Astrocyte of the cerebellum (primary cell): ENCODE measurements around the gene CLTCL1.
"Not testable (repeated sequence)": the region's sequence is repeated elsewhere in the genome, so short reads cannot be mapped to it uniquely, and the experiment has no call there.

Source experiments
- DNase-seq: peaks from one replicate; pipeline ENCODE4 v3.0.0-alpha.2; 2011; ENCODE audit warnings: low read depth
- H3K4me3 ChIP-seq: 2 replicates; pipeline ENCODE4 v1.5.1; 2011; ENCODE audit warnings: mild to moderate bottlenecking, low read depth, low read length, moderate library complexity
- CTCF ChIP-seq: IDR thresholded peaks from 2 replicates; pipeline ENCODE4 v1.5.1; 2012; ENCODE audit warnings: low read length, low read depth, moderate library complexity, mild to moderate bottlenecking; ENCODE audit errors: missing control alignments
- in situ Hi-C: cut with HindIII; loops from 2 replicates; pipeline ENCODE4 v1.10.0; 2017; ENCODE audit warnings: low sequenced_read_pairs

The CLTCL1 gene

GRCh38 chr22:19266547-19267086, 24.9 kb downstream of the CLTCL1 start:
- in situ Hi-C loops, result no loop called here
- TF ChIP-seq CTCF, result no peak
- DNase-seq, result no peak
- no peak overlapping the region for H3K4me3 ChIP-seq

GRCh38 chr22:19265779-19266178, 25.7 kb downstream of the CLTCL1 start:
- in situ Hi-C loops, result no loop called here
- no peak for DNase-seq
- no peak overlapping the region for H3K4me3 ChIP-seq
- no peak for TF ChIP-seq CTCF

- no peak for DNase-seq
- in situ Hi-C loops, result no loop called here
- TF ChIP-seq CTCF, result no peak
- H3K4me3 ChIP-seq, result no peak overlapping the region
Observed at GRCh38 chr22:19260804-19261203, 30.7 kb downstream of the CLTCL1 start.

GRCh38 chr22:19260194-19260593, 31.3 kb downstream of the CLTCL1 start:
- in situ Hi-C loops, result no loop called here
- TF ChIP-seq CTCF, result no peak
- H3K4me3 ChIP-seq, result no peak overlapping the region
- no peak for DNase-seq

- DNase-seq, H3K4me3 ChIP-seq, in situ Hi-C loops: not testable (repeated sequence)
Observed at GRCh38 chr22:19258968-19259288, 32.6 kb downstream of the CLTCL1 start.

- no peak for DNase-seq
- in situ Hi-C loops, result no loop called here
- H3K4me3 ChIP-seq, result no peak overlapping the region
- no peak for TF ChIP-seq CTCF
Observed at GRCh38 chr22:19258371-19258770, 33.1 kb downstream of the CLTCL1 start.

- DNase-seq, in situ Hi-C loops, H3K4me3 ChIP-seq: not testable (repeated sequence)
Observed at GRCh38 chr22:19256362-19256761, 35.2 kb downstream of the CLTCL1 start.

GRCh38 chr22:19253143-19253542, 38.4 kb downstream of the CLTCL1 start:
- no peak overlapping the region for H3K4me3 ChIP-seq
- TF ChIP-seq CTCF, result no peak
- DNase-seq, result no peak
- in situ Hi-C loops, result no loop called here
